H1 (cell line): ENCODE data around the gene RABL6. TPM values are rescaled to one million over a fixed set of nuclear protein-coding genes. Genes with fewer than 3 reads are reported as not detected.

Experiments
- CTCF ChIA-PET: fragments of 300-600 bp; sonication (Branson Sonifier 250); formaldehyde crosslinking; loops from one replicate; lab custom pipeline; 2021; ENCODE audit not compliant: partially characterized antibody; lab: Charles Lee
- POLR2A ChIA-PET: fragments of 300-600 bp; sonication (Branson Sonifier 250); formaldehyde crosslinking; loops from one replicate; lab custom pipeline; 2021; ENCODE audit warnings: inconsistent platforms; ENCODE audit not compliant: partially characterized antibody; lab: Charles Lee
- DNase-seq, 2 experiments: peaks; one replicate each; pipeline versions ENCODE4 v3.0.0 to v3.0.0-alpha.2; 2010 to 2022; ENCODE audit warnings: low spot score in 2 of 2, low read depth in 1 of 2, mixed read lengths in 1 of 2
- FAIRE-seq: peaks from 2 replicates; lab custom pipeline; 2011; peaks lifted over from hg19 to GRCh38; lab: Jason Lieb, UNC
- H2AFZ ChIP-seq: 2 replicates; pipeline ENCODE4 v1.8.1; 2012; ENCODE audit warnings: low read length, inconsistent platforms
- H2AK5ac ChIP-seq: 2 replicates; pipeline ENCODE4 v1.6.1; 2013; ENCODE audit warnings: low read depth, low read length
- H2BK120ac ChIP-seq: replicated peaks from 2 replicates; pipeline ENCODE3; 2013; ENCODE audit warnings: low read depth, low read length, inconsistent platforms
- H2BK12ac ChIP-seq: 2 replicates; pipeline ENCODE4 v1.6.1; 2013; ENCODE audit warnings: low read depth, low read length
- H2BK15ac ChIP-seq: 2 replicates; pipeline ENCODE4 v1.6.1; 2013; ENCODE audit warnings: low read length
- H2BK20ac ChIP-seq: 2 replicates; pipeline ENCODE4 v1.6.1; 2013; ENCODE audit warnings: low read length
- H2BK5ac ChIP-seq: 2 replicates; pipeline ENCODE4 v1.6.1; 2013; ENCODE audit warnings: low read depth, low read length
- H3K14ac ChIP-seq: 2 replicates; pipeline ENCODE4 v1.6.1; 2013; ENCODE audit warnings: inconsistent platforms; ENCODE audit not compliant: insufficient read length
- H3K18ac ChIP-seq: 2 replicates; pipeline ENCODE4 v1.6.1; 2013; ENCODE audit warnings: low read length; ENCODE audit errors: extremely low read depth
- H3K23ac ChIP-seq: 2 replicates; pipeline ENCODE4 v1.6.1; 2013; ENCODE audit warnings: inconsistent platforms; ENCODE audit not compliant: insufficient read length
- H3K23me2 ChIP-seq: 2 replicates; pipeline ENCODE4 v1.6.1; 2013; ENCODE audit warnings: low read depth, low read length
- H3K27ac ChIP-seq: 2 replicates; pipeline ENCODE4 v1.6.1; 2011; ENCODE audit warnings: low read depth, low read length, inconsistent platforms
- H3K27me3 ChIP-seq, 4 experiments: replicated peaks in 1 of 4; 1 replicate in 1 of 4; 2 replicates in 3 of 4; pipeline versions ENCODE4 v1.6.1 to v1.8.1; 2011 to 2013; ENCODE audit warnings: low read length in 3 of 4, mild to moderate bottlenecking in 3 of 4, inconsistent platforms in 2 of 4, mixed read lengths in 2 of 4, moderate library complexity in 1 of 4; ENCODE audit not compliant: control insufficient read depth in 3 of 4, insufficient read depth in 3 of 4; ENCODE audit errors: extremely low read depth in 1 of 4
- H3K36me3 ChIP-seq, 4 experiments: 2 replicates each; pipeline versions ENCODE4 v1.6.1 to v1.8.1; 2011 to 2013; ENCODE audit warnings: mild to moderate bottlenecking in 4 of 4, low read length in 3 of 4, moderate library complexity in 2 of 4, control low read depth in 1 of 4, inconsistent platforms in 1 of 4; ENCODE audit not compliant: insufficient read depth in 4 of 4, control insufficient read depth in 2 of 4
- H3K4ac ChIP-seq: replicated peaks from 2 replicates; pipeline ENCODE3; 2013; ENCODE audit warnings: low read length, low read depth, mixed read lengths, inconsistent platforms; ENCODE audit not compliant: insufficient read length
- H3K4me1 ChIP-seq, 4 experiments: replicated peaks in 1 of 4; 1 replicate in 1 of 4; 2 replicates in 3 of 4; pipeline versions ENCODE4 v1.6.1 to v1.8.1; 2011 to 2013; ENCODE audit warnings: low read length in 3 of 4, inconsistent platforms in 2 of 4, mixed read lengths in 1 of 4; ENCODE audit not compliant: insufficient read depth in 4 of 4, control insufficient read depth in 3 of 4
- H3K4me2 ChIP-seq, 2 experiments: 2 replicates each; pipeline versions ENCODE4 v1.6.1 to v1.8.1; 2011 to 2013; ENCODE audit warnings: low read depth in 2 of 2, low read length in 2 of 2, control low read depth in 1 of 2, inconsistent platforms in 1 of 2, mild to moderate bottlenecking in 1 of 2; ENCODE audit not compliant: insufficient read depth in 1 of 2
- H3K4me3 ChIP-seq, 4 experiments: fragments of 200-600, 300-600 bp in 1 of 4; sonication (generic), shearing (Covaris generic), sonication (Bioruptor Twin) in 1 of 4; 2 replicates each; pipeline versions ENCODE4 v1.5.1 to v1.8.1; 2011 to 2016; ENCODE audit warnings: low read length in 4 of 4, low read depth in 3 of 4, control low read depth in 2 of 4, inconsistent platforms in 2 of 4, mild to moderate bottlenecking in 2 of 4, mixed read lengths in 1 of 4, moderate library complexity in 1 of 4; ENCODE audit not compliant: insufficient read depth in 2 of 4; ENCODE audit errors: extremely low read depth in 1 of 4
- H3K56ac ChIP-seq: replicated peaks from 2 replicates; pipeline ENCODE3; 2013; ENCODE audit warnings: low read depth, mild to moderate bottlenecking, mixed read lengths, low read length, inconsistent platforms; ENCODE audit not compliant: insufficient read length
- H3K79me1 ChIP-seq: 2 replicates; pipeline ENCODE4 v1.6.1; 2013; ENCODE audit warnings: low read depth, low read length, control low read depth
- H3K79me2 ChIP-seq, 2 experiments: 2 replicates each; pipeline versions ENCODE4 v1.6.1 to v1.8.1; 2012 to 2013; ENCODE audit warnings: low read length in 2 of 2, mild to moderate bottlenecking in 2 of 2, inconsistent platforms in 1 of 2; ENCODE audit not compliant: insufficient read depth in 2 of 2, control insufficient read depth in 1 of 2
- H3K9ac ChIP-seq, 4 experiments: replicated peaks in 1 of 4; 1 replicate in 1 of 4; 2 replicates in 3 of 4; pipeline versions ENCODE4 v1.6.1 to v1.8.1; 2011 to 2013; ENCODE audit warnings: low read depth in 3 of 4, low read length in 3 of 4, control low read depth in 2 of 4, mild to moderate bottlenecking in 2 of 4, moderate library complexity in 2 of 4, inconsistent platforms in 1 of 4; ENCODE audit errors: extremely low read depth in 1 of 4
- H3K9me3 ChIP-seq, 2 experiments: 2 replicates each; pipeline versions ENCODE4 v1.6.1 to v1.8.1; 2012 to 2013; ENCODE audit warnings: mild to moderate bottlenecking in 2 of 2, moderate library complexity in 2 of 2, control low read depth in 1 of 2, inconsistent platforms in 1 of 2, low read depth in 1 of 2, low read length in 1 of 2, mixed read lengths in 1 of 2; ENCODE audit not compliant: insufficient read depth in 2 of 2
- H4K20me1 ChIP-seq, 2 experiments: replicated peaks in 1 of 2; 2 replicates each; pipeline versions ENCODE3 to v1.8.1; 2011 to 2013; ENCODE audit warnings: inconsistent platforms in 2 of 2, low read length in 2 of 2, mild to moderate bottlenecking in 1 of 2; ENCODE audit not compliant: insufficient read depth in 2 of 2, control insufficient read depth in 1 of 2
- H4K5ac ChIP-seq: 2 replicates; pipeline ENCODE4 v1.6.1; 2013; ENCODE audit warnings: low read length, low read depth, mixed read lengths, inconsistent platforms; ENCODE audit not compliant: insufficient read length
- H4K8ac ChIP-seq: 2 replicates; pipeline ENCODE4 v1.8.0; 2013; ENCODE audit warnings: mild to moderate bottlenecking, moderate library complexity, low read length, inconsistent platforms; ENCODE audit not compliant: insufficient read depth; ENCODE audit errors: extremely low read depth
- H4K91ac ChIP-seq: replicated peaks from 2 replicates; pipeline ENCODE3; 2013; ENCODE audit warnings: low read length, mixed read lengths, inconsistent platforms; ENCODE audit not compliant: insufficient read length
- ATF3 ChIP-seq: IDR thresholded peaks from 2 replicates; pipeline ENCODE4 v1.6.1; 2011; ENCODE audit warnings: low read depth, mild to moderate bottlenecking, low read length; ENCODE audit not compliant: insufficient read depth
- JUN ChIP-seq: IDR thresholded peaks from 2 replicates; pipeline ENCODE4 v1.6.1; 2011; ENCODE audit warnings: low read depth, mild to moderate bottlenecking, improper control_type of control experiment, low read length
- POLR2A ChIP-seq, 2 experiments: IDR thresholded peaks; 1 replicate in 1 of 2; 2 replicates in 1 of 2; pipeline ENCODE4 v1.6.1; 2011; ENCODE audit warnings: low read depth in 2 of 2, low read length in 2 of 2, mild to moderate bottlenecking in 2 of 2; ENCODE audit errors: control extremely low read depth in 1 of 2
- POLR2AphosphoS5 ChIP-seq: IDR thresholded peaks from 2 replicates; pipeline ENCODE4 v1.6.1; 2011; ENCODE audit warnings: low read depth, low read length
- WGBS, 2 experiments: shearing (Covaris generic) in 1 of 2; methylation state at CpG; one replicate each; pipeline versions ENCODE4 v1.1.6 to v1.1.7; 2013 to 2015; ENCODE audit warnings: low lambda C conversion rate in 2 of 2, mixed read lengths in 2 of 2, inconsistent platforms in 1 of 2, low coverage in 1 of 2, missing lambda C conversion rate in 1 of 2; ENCODE audit not compliant: insufficient replicate concordance in 2 of 2, insufficient coverage in 1 of 2, insufficient read length in 1 of 2; ENCODE audit errors: extremely low coverage in 1 of 2, missing lambda C conversion rate in 1 of 2; 5-methylcytosine and 5-hydroxymethylcytosine counted together
- polyA plus RNA-seq, 7 experiments: library from polyadenylated mRNA; depleted of rRNA in 3 of 7; stranded (reverse) in 5 of 7; unstranded in 2 of 7; fragments of >200 nt in 5 of 7; fragments of 200-250 nt in 2 of 7; gene quantifications; 1 replicate in 5 of 7; 2 replicates in 1 of 7; 4 replicates in 1 of 7; pipeline versions ENCODE4 v1.2.1 to v1.2.3, GENCODE V29; 2011 to 2013; ENCODE audit warnings: missing spikeins in 2 of 7, mixed read lengths in 2 of 7
- total RNA-seq: library from RNA; stranded (reverse); fragmentation: NEBNext Ultra II Directional; extraction: Animal tissue kit (Norgen Biotek cat#: 25700); gene quantifications from 2 replicates; pipeline ENCODE4 v1.2.1, GENCODE V29; 2021

The RABL6 gene
- total and polyA plus RNA-seq, 2 of the 8 experiments (the other 6 are each of a cell fraction or from before 2014, with no cell fraction given) = 70.1 to 130 TPM

DNA sequence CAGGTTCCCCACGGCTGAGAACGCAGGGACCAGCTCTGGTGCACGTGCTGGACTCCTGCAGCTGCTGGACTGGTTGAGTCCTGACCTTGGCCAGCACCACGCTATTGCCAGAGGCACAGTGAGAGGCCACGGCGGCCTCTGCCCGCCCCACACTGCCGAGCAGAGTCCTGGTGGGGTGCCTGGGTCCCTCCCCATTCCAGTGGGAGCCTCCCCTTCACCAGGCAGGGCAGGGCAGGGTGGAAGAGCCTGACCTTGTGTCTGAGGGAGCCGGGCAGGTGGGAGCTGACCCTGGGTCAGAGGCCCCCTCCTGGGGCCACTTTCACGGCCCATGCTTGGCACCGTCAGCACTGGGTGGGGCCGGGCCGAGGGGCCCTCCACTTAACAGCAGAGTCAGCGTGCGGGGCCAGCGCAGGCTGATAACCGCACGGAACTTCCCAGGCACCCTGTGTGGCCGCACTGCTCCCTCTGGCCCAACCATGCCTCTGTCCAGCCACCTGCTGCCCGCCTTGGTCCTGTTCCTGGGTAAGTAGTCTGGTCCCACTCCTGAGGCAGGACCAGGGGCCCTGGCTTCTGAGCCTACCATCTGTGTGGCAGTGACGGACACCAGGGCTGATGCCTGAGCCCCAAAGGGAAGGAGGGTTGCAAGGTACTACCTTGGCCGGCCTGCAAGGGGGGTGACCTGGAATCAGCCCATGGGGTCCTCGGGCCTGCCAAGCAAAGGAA is 44.4 kb downstream of the RABL6 start, which contains the start of gene MAMDC4:
Gene MAMDC4, plus strand, starts transcription at position 406 of the 723 bp plus-strand sequence. Its CDS starts 71 bp downstream, at position 477.
- Histone ChIP-seq H2BK12ac (no peak within 1 kb of the TSS), H2BK5ac (no peak within 1 kb of the TSS), H3K27me3 (no peaks in the 10 kb centered on the region), H3K79me2 (no peaks in the 10 kb centered on the region), H4K91ac (peak within 1 kb of the TSS; percentile 9)
- POLR2A ChIA-PET = interaction anchor here (0.7 to 16.2 kb wide), 8 partner anchors 9 to 86 kb away, joined by 3 to 248 read pairs (median 4); partner anchors contain the start of genes AJM1, EDF1 and TRAF2
- WGBS, 2 experiments = 91% methylated on average over 23 of the region's 23 CpGs; no CpG with 5 or more reads in 1 of the 2 experiments
- TF ChIP-seq ATF3 (no peak), POLR2A (IDR thresholded peaks at IDR 0.05; ENCODE audit: control extremely low read depth in 1 of 2, low read depth in 2 of 2, low read length in 2 of 2) (no peak), JUN (no peak), POLR2AphosphoS5 (0 out of 2 replicates have a peak, but pooled peaks have one; percentile 45)
- TF ChIP-seq, all 59 proteins: peak for 1
- H3K4me2 ChIP-seq = no peak within 1 kb of the TSS
- CTCF ChIA-PET = interaction anchor here (0.6 to 1.8 kb wide), 3 partner anchors 9 to 183 kb away, joined by 3 to 6 read pairs (median 3); partner anchors contain the start of genes AJM1 and C8G
- peaks cover 0 to 10% (median 3%) of the 10 kb centered on the region in 4 experiments; a peak in 5 of 7 replicates for H3K4me1 ChIP-seq
- H3K18ac ChIP-seq = no peak within 1 kb of the TSS
- no peaks in the 10 kb centered on the region; the same call in 1 of the 2 replicates for H3K79me1 ChIP-seq
- no peak within 1 kb of the TSS for H3K14ac ChIP-seq
- H3K9ac ChIP-seq = no peak within 1 kb of the TSS
- no peak for FAIRE-seq
- H3K23ac ChIP-seq = no peak within 1 kb of the TSS
- H4K8ac ChIP-seq = 0 out of 2 replicates have a peak within 1 kb of the TSS, but pooled peaks have one; percentile 74
- H3K36me3 ChIP-seq = peaks cover 0 to 7% (median 3%) of the 10 kb centered on the region in 4 experiments; a peak in 5 of 8 replicates
- H3K4ac ChIP-seq = no peak within 1 kb of the TSS
- H3K9me3 ChIP-seq = no peaks in the 10 kb centered on the region
- no peak within 1 kb of the TSS for H2AFZ ChIP-seq
- no peak within 1 kb of the TSS for H3K27ac ChIP-seq
- no peak within 1 kb of the TSS for H3K56ac ChIP-seq
- no peak within 1 kb of the TSS for H2BK15ac ChIP-seq
- no peak within 1 kb of the TSS for H2AK5ac ChIP-seq
- no peak within 1 kb of the TSS for H2BK120ac ChIP-seq
- peak in 1 of 2 experiments; percentile 47 for DNase-seq
- peaks cover 11% of the 10 kb centered on the region for H3K23me2 ChIP-seq
- H3K4me3 ChIP-seq = no peak within 1 kb of the TSS
- H2BK20ac ChIP-seq = no peak within 1 kb of the TSS
- H4K20me1 ChIP-seq = peaks cover 7 to 12% of the 10 kb centered on the region in 2 experiments
- H4K5ac ChIP-seq = no peak within 1 kb of the TSS
